Hepatocyte (in vitro differentiated cells): Measurements from ENCODE around the gene RIT1. TPM values are rescaled to one million over a fixed set of nuclear protein-coding genes. Genes with fewer than 3 reads are reported as not detected.
A peak's percentile ranks its signal among the peaks of the same experiment; 100 is the strongest.

Source experiments
- DNase-seq: peaks from one replicate; pipeline ENCODE4 v3.0.0-alpha.2; 2016; ENCODE audit warnings: low spot score
- H2AFZ ChIP-seq: fragments of 200-600 bp; sonication (generic); 2 replicates; pipeline ENCODE4 v1.6.0; 2016; ENCODE audit warnings: antibody characterized with exemption, mild to moderate bottlenecking
- H3K27ac ChIP-seq: fragments of 200-600 bp; sonication (generic); 2 replicates; pipeline ENCODE4 v1.5.1; 2016; ENCODE audit warnings: mild to moderate bottlenecking
- H3K27me3 ChIP-seq: fragments of 200-600 bp; sonication (generic); 2 replicates; pipeline ENCODE4 v1.6.1; 2016
- H3K36me3 ChIP-seq: fragments of 200-600 bp; sonication (generic); replicated peaks from 2 replicates; pipeline ENCODE4 v1.5.1; 2016; ENCODE audit warnings: low read depth; ENCODE audit not compliant: insufficient read depth
- H3K4me1 ChIP-seq: fragments of 200-600 bp; sonication (generic); 2 replicates; pipeline ENCODE4 v1.5.1; 2016; ENCODE audit warnings: mild to moderate bottlenecking, moderate library complexity; ENCODE audit not compliant: insufficient read depth
- H3K4me2 ChIP-seq: fragments of 200-600 bp; sonication (generic); 2 replicates; pipeline ENCODE4 v1.6.0; 2016
- H3K4me3 ChIP-seq: fragments of 200-600 bp; sonication (generic); 2 replicates; pipeline ENCODE4 v1.5.1; 2016; ENCODE audit warnings: mild to moderate bottlenecking
- H3K79me2 ChIP-seq: fragments of 200-600 bp; sonication (generic); 2 replicates; pipeline ENCODE4 v1.6.0; 2017; ENCODE audit warnings: mild to moderate bottlenecking
- H3K9me2 ChIP-seq: fragments of 200-600 bp; sonication (generic); replicated peaks from 2 replicates; pipeline ENCODE4 v1.6.0; 2017; ENCODE audit warnings: mild to moderate bottlenecking; ENCODE audit not compliant: insufficient read depth
- H3K9me3 ChIP-seq: fragments of 200-600 bp; sonication (generic); 2 replicates; pipeline ENCODE4 v1.5.1; 2016; ENCODE audit warnings: low read depth, mild to moderate bottlenecking
- H4K20me1 ChIP-seq: fragments of 200-600 bp; sonication (generic); 2 replicates; pipeline ENCODE4 v1.6.0; 2016; ENCODE audit warnings: mild to moderate bottlenecking; ENCODE audit not compliant: insufficient read depth, poor library complexity, severe bottlenecking
- CTCF ChIP-seq: fragments of 200-600 bp; sonication (generic); IDR thresholded peaks from 2 replicates; pipeline ENCODE4 v1.5.1; 2016; ENCODE audit warnings: antibody characterized with exemption, mild to moderate bottlenecking; ENCODE audit not compliant: poor library complexity
- EZH2 ChIP-seq: fragments of 200-600 bp; sonication (generic); IDR thresholded peaks from 2 replicates; pipeline ENCODE4 v1.6.1; 2016; ENCODE audit warnings: antibody characterized with exemption, mild to moderate bottlenecking, borderline replicate concordance
- EZH2phosphoT487 ChIP-seq: fragments of 200-600 bp; sonication (generic); IDR thresholded peaks from one replicate; pipeline ENCODE4 v1.6.1; 2018; ENCODE audit warnings: antibody characterized with exemption, mild to moderate bottlenecking, low read depth, moderate library complexity; ENCODE audit not compliant: unreplicated experiment, severe bottlenecking
- WGBS: methylation state at CpG from one replicate; pipeline ENCODE4 v1.1.6; 2016; ENCODE audit warnings: low lambda C conversion rate; ENCODE audit errors: missing lambda C conversion rate; 5-methylcytosine and 5-hydroxymethylcytosine counted together
- polyA plus RNA-seq: library from polyadenylated mRNA; unstranded; fragments of >200 nt; fragmentation: Nextera tagmentation; extraction: Ambion mirVana; gene quantifications from 2 replicates; pipeline ENCODE4 v1.2.1, GENCODE V29; 2016
- total RNA-seq: library from RNA; depleted of rRNA; stranded (reverse); fragments of >200 nt; gene quantifications from 2 replicates; pipeline ENCODE4 v1.2.3, GENCODE V29; 2014

RIT1 gene
- total and polyA plus RNA-seq, 2 experiments from 2014 or later: 17.6 to 33.5 TPM

- H2AFZ ChIP-seq: no peak overlapping the region
- no peaks in the 10 kb centered on the region for H3K9me2 ChIP-seq
- H3K4me2 ChIP-seq: peak overlapping the region; percentile 82
- H3K4me1 ChIP-seq: peaks cover 7% of the 10 kb centered on the region
- peak overlapping the region; percentile 80 for H3K4me3 ChIP-seq
- peak; percentile 50 for DNase-seq
- no peaks in the 10 kb centered on the region for H4K20me1 ChIP-seq
- TF ChIP-seq EZH2phosphoT487 (no peak), CTCF (no peak), EZH2 (no peak)
- WGBS: 81% methylated on average over 4 of the region's 4 CpGs
- no peaks in the 10 kb centered on the region for H3K27me3 ChIP-seq
- H3K36me3 ChIP-seq: no peaks in the 10 kb centered on the region
- no peaks in the 10 kb centered on the region for H3K9me3 ChIP-seq
- H3K27ac ChIP-seq: peak overlapping the region; percentile 95
- H3K79me2 ChIP-seq: peaks cover 40% of the 10 kb centered on the region
These were observed 1.3 kb downstream of the RIT1 start for GRCh38 chr1:155909894-155910293.

- Histone ChIP-seq H3K9me2 (no peaks in the 10 kb centered on the region), H3K36me3 (peaks cover 6% of the 10 kb centered on the region), H3K4me1 (no peaks in the 10 kb centered on the region), H3K27ac (no peak overlapping the region), H2AFZ (no peak overlapping the region), H3K79me2 (peaks cover 23% of the 10 kb centered on the region), H3K4me2 (no peak overlapping the region), H3K27me3 (no peaks in the 10 kb centered on the region), H3K9me3 (no peaks in the 10 kb centered on the region), H4K20me1 (no peaks in the 10 kb centered on the region), H3K4me3 (no peak overlapping the region)
- 96% methylated on average over 12 of the region's 12 CpGs for WGBS
- no peak for DNase-seq
- TF ChIP-seq CTCF (no peak), EZH2phosphoT487 (no peak), EZH2 (no peak)
These were observed 6.9 kb downstream of the RIT1 start for GRCh38 chr1:155904261-155904660.

- Histone ChIP-seq H3K27me3 (no peaks in the 10 kb centered on the region), H3K9me2 (no peaks in the 10 kb centered on the region), H3K79me2 (no peaks in the 10 kb centered on the region), H3K9me3 (no peaks in the 10 kb centered on the region), H3K4me1 (no peaks in the 10 kb centered on the region), H2AFZ (no peak overlapping the region), H3K36me3 (peaks cover 6% of the 10 kb centered on the region), H3K27ac (no peak overlapping the region), H3K4me2 (no peak overlapping the region), H3K4me3 (no peak overlapping the region), H4K20me1 (no peaks in the 10 kb centered on the region)
- WGBS: 94% methylated on average over 4 of the region's 4 CpGs
- TF ChIP-seq CTCF (no peak), EZH2phosphoT487 (no peak), EZH2 (no peak)
- DNase-seq: no peak
These were observed 11.0 kb downstream of the RIT1 start for GRCh38 chr1:155900161-155900560.

- Histone ChIP-seq H3K9me2 (no peaks in the 10 kb centered on the region), H3K27me3 (no peaks in the 10 kb centered on the region), H3K4me1 (no peaks in the 10 kb centered on the region), H3K27ac (no peak overlapping the region), H2AFZ (no peak overlapping the region), H3K9me3 (no peaks in the 10 kb centered on the region), H3K36me3 (peaks cover 6% of the 10 kb centered on the region), H3K4me3 (no peak overlapping the region), H4K20me1 (no peaks in the 10 kb centered on the region), H3K79me2 (no peaks in the 10 kb centered on the region), H3K4me2 (no peak overlapping the region)
- TF ChIP-seq EZH2 (no peak), CTCF (no peak), EZH2phosphoT487 (no peak)
- no peak for DNase-seq
- WGBS: 98% methylated on average over 2 of the region's 2 CpGs
These were observed 11.5 kb downstream of the RIT1 start for GRCh38 chr1:155899683-155900082.
